IPS-15b (cell line): ENCODE results near the gene NT5C1B.

Experiments
- H3K27me3 ChIP-seq: one replicate; pipeline ENCODE4 v1.6.1; 2013; ENCODE audit warnings: low read length; ENCODE audit not compliant: control insufficient read depth, insufficient read depth
- H3K36me3 ChIP-seq: one replicate; pipeline ENCODE4 v1.6.1; 2013; ENCODE audit warnings: low read length; ENCODE audit not compliant: control insufficient read depth, insufficient read depth
- H3K4me1 ChIP-seq: one replicate; pipeline ENCODE4 v1.6.1; 2013; ENCODE audit warnings: mild to moderate bottlenecking, low read length; ENCODE audit not compliant: control insufficient read depth, insufficient read depth
- H3K4me3 ChIP-seq: one replicate; pipeline ENCODE4 v1.5.1; 2013; ENCODE audit warnings: low read depth, low read length
- H3K9ac ChIP-seq: one replicate; pipeline ENCODE4 v1.6.1; 2013; ENCODE audit warnings: low read depth, mild to moderate bottlenecking, low read length
- H3K9me3 ChIP-seq: one replicate; pipeline ENCODE4 v1.6.1; 2013; ENCODE audit warnings: mild to moderate bottlenecking, low read length; ENCODE audit not compliant: control insufficient read depth, insufficient read depth

The NT5C1B gene

DNA sequence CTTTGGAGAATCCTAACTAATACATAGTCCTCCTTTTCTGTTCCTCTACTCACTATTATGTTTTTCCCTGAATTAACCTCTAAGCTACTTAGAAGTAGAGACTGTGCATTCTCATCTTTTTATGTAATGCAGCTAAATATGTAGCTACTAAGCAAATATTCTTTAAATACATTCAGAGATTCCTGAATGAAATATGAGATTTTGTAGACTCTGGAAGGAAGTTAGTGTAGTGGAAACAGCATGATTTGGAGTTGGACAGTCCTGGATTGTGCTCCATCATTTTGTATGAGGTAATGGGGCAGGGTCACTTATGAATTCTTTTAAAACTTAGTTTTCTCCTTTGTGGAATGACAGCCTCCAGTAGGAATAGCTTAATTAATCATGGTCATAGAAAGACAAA, 24.7 kb upstream of the NT5C1B start:
- H3K9ac ChIP-seq, result no peak overlapping the region
- no peaks in the 10 kb centered on the region for H3K27me3 ChIP-seq
- no peaks in the 10 kb centered on the region for H3K9me3 ChIP-seq
- H3K36me3 ChIP-seq, result no peaks in the 10 kb centered on the region
- no peak overlapping the region for H3K4me3 ChIP-seq
- no peaks in the 10 kb centered on the region for H3K4me1 ChIP-seq

DNA sequence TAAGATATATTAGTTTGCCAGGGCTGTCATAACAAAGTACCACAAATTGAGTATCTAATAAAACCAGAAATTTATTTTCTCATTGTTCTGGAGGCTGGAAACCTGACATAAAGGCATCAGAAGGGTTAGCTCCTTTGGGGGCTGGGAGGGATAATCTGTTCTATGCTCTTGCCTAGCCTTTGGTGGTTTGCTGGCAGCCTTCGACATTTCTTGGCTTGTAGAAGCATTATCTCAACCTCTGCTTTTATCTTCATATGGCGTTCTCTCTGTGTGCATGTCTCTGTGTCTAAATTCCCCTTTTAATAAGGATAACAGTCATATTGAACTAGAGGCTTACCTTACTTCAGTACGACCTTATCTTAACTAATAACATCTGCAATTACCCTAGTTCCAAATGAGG, 22.8 kb upstream of the NT5C1B start:
- Histone ChIP-seq H3K4me1 (no peaks in the 10 kb centered on the region), H3K4me3 (no peak overlapping the region), H3K36me3 (no peaks in the 10 kb centered on the region), H3K9me3 (no peaks in the 10 kb centered on the region), H3K9ac (no peak overlapping the region), H3K27me3 (no peaks in the 10 kb centered on the region)

- Histone ChIP-seq H3K36me3 (no peaks in the 10 kb centered on the region), H3K9ac (no peak overlapping the region), H3K4me3 (no peak overlapping the region), H3K27me3 (no peaks in the 10 kb centered on the region), H3K9me3 (no peaks in the 10 kb centered on the region), H3K4me1 (no peaks in the 10 kb centered on the region)
Observed at GRCh38 chr2:18611604-18612003, 22.2 kb upstream of the NT5C1B start.

DNA sequence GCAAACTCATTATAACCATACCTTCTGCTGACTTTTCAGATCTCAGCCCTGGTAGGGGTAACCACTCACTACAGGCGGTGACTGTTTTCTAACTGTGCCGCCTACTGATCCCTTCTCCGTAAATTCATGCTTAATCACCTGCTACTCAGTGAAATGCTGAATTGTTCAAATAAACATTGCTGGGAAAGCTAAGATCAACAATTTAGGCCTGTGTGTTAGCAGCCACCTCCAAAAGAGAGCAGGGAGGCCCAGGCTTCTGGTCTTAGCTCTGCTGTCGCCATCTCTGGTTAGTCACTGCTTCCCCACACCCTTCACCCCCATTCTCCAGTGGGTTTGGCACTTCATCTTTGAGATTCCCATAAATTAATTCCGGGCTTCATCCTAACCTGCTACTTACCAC, 21.8 kb upstream of the NT5C1B start:
- H3K9ac ChIP-seq, result no peak overlapping the region
- H3K27me3 ChIP-seq, result no peaks in the 10 kb centered on the region
- no peaks in the 10 kb centered on the region for H3K36me3 ChIP-seq
- H3K9me3 ChIP-seq, result no peaks in the 10 kb centered on the region
- no peaks in the 10 kb centered on the region for H3K4me1 ChIP-seq
- H3K4me3 ChIP-seq, result no peak overlapping the region

GRCh38 chr2:18610651-18611050, 21.3 kb upstream of the NT5C1B start:
- H3K36me3 ChIP-seq, result no peaks in the 10 kb centered on the region
- no peak overlapping the region for H3K4me3 ChIP-seq
- no peaks in the 10 kb centered on the region for H3K9me3 ChIP-seq
- H3K4me1 ChIP-seq, result no peaks in the 10 kb centered on the region
- H3K27me3 ChIP-seq, result no peaks in the 10 kb centered on the region
- H3K9ac ChIP-seq, result no peak overlapping the region

DNA sequence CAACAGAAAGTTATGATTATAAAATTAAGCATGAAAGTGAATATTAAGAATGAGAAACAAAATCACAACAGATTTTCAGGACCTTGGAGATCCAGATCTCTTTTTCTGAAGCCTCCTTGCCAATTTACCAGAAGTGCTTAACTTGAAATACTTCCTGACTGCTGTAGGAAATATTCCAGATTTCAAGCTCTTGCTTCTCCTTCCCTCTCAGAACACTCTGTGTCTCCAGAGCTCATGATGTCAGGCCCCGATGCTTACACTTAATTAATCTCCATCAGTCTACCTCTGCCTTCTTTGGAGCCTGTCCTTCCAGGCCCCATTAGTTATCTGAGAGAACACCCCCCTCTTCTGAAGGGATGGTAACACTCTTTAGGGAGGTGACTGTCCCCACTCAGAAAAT, 20.7 kb upstream of the NT5C1B start:
- Histone ChIP-seq H3K4me3 (no peak overlapping the region), H3K4me1 (no peaks in the 10 kb centered on the region), H3K9ac (no peak overlapping the region), H3K36me3 (no peaks in the 10 kb centered on the region), H3K27me3 (no peaks in the 10 kb centered on the region), H3K9me3 (no peaks in the 10 kb centered on the region)

DNA sequence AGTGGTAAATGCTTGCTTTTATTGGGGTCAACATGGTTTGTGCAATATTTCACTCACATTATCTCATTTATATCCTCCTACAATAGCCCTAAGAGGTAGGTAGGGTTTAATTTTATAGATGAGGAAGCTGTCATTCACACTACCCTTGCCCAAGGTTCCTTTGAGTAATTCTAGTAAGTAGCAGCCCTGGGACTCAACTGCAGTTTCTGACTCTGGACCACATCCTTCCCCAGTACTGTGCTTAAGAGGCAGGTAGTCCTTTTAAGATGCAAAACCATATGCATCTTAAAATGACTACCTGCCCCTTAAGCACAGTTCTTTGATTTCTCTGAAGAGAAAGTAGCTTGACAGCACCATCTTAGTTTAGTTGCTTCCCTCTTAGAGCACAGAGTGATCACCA, 15.7 kb upstream of the NT5C1B start:
- Histone ChIP-seq H3K36me3 (no peaks in the 10 kb centered on the region), H3K4me1 (no peaks in the 10 kb centered on the region), H3K9ac (no peak overlapping the region), H3K9me3 (no peaks in the 10 kb centered on the region), H3K27me3 (no peaks in the 10 kb centered on the region), H3K4me3 (no peak overlapping the region)

DNA sequence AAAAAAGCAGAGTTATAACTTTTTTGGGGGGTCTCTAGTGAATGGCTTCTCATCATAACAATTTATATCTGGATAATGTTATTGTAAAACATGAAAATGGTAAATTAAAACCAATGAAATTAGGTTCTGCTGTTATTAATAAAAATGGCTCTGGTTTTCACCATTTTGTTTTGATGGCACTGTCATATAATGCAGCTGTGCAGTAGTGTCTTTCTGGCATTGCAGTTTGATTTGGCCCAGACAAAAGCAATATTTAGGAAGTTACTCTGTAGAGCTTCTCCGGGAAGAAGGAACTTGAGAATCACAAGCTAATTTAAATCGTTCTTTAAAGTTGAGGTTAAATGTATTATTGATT, 15.1 kb upstream of the NT5C1B start:
- no peaks in the 10 kb centered on the region for H3K27me3 ChIP-seq
- H3K9me3 ChIP-seq, result no peaks in the 10 kb centered on the region
- H3K4me3 ChIP-seq, result no peak overlapping the region
- no peak overlapping the region for H3K9ac ChIP-seq
- no peaks in the 10 kb centered on the region for H3K36me3 ChIP-seq
- H3K4me1 ChIP-seq, result no peaks in the 10 kb centered on the region

- Histone ChIP-seq H3K27me3 (no peaks in the 10 kb centered on the region), H3K9me3 (no peaks in the 10 kb centered on the region), H3K9ac (no peak overlapping the region), H3K4me3 (no peak overlapping the region), H3K4me1 (no peaks in the 10 kb centered on the region), H3K36me3 (no peaks in the 10 kb centered on the region)
Observed at GRCh38 chr2:18603854-18604530, 14.6 kb upstream of the NT5C1B start.

- no peaks in the 10 kb centered on the region for H3K4me1 ChIP-seq
Observed at GRCh38 chr2:18602298-18602697, 12.9 kb upstream of the NT5C1B start.

DNA sequence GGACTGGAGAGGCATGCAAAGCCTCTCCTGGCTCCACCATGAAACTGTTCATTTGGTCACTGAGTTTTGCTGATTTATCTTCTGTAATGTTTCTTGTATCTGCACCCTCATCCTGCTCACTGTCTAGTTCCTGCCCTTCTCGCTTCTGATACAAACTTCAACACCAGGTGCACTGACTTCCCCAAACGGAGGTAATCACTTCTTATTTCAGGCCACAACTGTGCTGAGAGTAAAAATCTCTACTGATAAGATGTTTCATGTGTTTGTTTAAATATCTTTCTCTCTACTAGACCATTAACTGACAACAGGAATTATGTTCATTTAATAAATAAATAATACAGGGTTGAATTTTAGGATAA, 10.9 kb upstream of the NT5C1B start:
- Histone ChIP-seq H3K36me3 (no peaks in the 10 kb centered on the region), H3K4me1 (no peaks in the 10 kb centered on the region), H3K4me3 (no peak overlapping the region), H3K27me3 (no peaks in the 10 kb centered on the region), H3K9me3 (no peaks in the 10 kb centered on the region), H3K9ac (no peak overlapping the region)

More at GRCh38 chr2:18602298-18602697, 12.9 kb upstream of the NT5C1B start:
- Histone ChIP-seq H3K4me3 (no peak overlapping the region), H3K9ac (no peak overlapping the region), H3K27me3 (no peaks in the 10 kb centered on the region), H3K36me3 (no peaks in the 10 kb centered on the region), H3K9me3 (no peaks in the 10 kb centered on the region)

DNA sequence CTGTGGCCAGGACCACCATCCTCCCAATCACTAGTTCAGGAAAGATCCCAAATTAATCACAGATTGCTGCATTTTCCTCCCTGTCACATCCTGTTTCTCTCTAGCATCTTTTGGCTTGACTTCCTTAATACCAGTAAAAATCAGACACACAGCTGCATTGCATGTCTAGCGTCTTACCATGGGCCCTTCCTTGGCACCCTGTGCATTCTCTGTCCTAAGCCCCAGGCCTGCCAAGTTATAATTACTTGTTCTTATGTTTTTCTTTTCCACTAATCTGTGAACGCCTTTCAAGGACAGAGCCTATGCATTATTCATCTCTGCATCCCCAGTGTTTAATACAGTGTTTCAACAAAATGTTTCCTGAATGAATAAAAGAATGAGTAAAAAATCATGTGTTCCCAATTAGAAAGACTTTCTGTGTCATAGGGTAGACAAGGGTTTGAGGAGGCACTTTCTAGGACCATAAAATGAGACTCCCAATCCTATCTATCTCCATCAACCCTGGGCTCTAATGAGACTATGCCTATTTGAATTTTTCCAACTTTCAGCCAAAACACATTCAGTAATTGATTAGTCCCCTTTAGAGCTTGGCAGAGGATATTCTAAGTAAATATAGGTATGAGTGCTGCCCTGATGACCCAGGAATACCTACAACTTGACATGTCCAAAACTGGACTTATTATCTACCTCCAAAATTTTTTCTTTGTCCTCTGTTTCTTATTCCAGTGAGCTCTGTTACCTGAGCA, 10.3 kb upstream of the NT5C1B start:
- H3K27me3 ChIP-seq, result no peaks in the 10 kb centered on the region

More for the DNA sequence above, 10.3 kb upstream of the NT5C1B start:
- Histone ChIP-seq H3K4me1 (no peaks in the 10 kb centered on the region), H3K9me3 (no peaks in the 10 kb centered on the region), H3K36me3 (no peaks in the 10 kb centered on the region), H3K4me3 (no peak overlapping the region), H3K9ac (no peak overlapping the region)
